IPS-18a (cell line): ENCODE data around the gene SLC2A6.
"Not testable (repeated sequence)": the region's sequence is repeated elsewhere in the genome, so short reads cannot be mapped to it uniquely, and the experiment has no call there.

Source experiments
- H3K27ac ChIP-seq: one replicate; pipeline ENCODE4 v1.5.1; 2013; ENCODE audit warnings: low read length
- H3K27me3 ChIP-seq: one replicate; pipeline ENCODE4 v1.6.1; 2013; ENCODE audit warnings: mild to moderate bottlenecking, low read length; ENCODE audit not compliant: control insufficient read depth, insufficient read depth
- H3K36me3 ChIP-seq: one replicate; pipeline ENCODE4 v1.6.1; 2013; ENCODE audit warnings: low read depth, low read length; ENCODE audit not compliant: control insufficient read depth
- H3K4me1 ChIP-seq: one replicate; pipeline ENCODE4 v1.6.1; 2013; ENCODE audit warnings: low read depth, low read length; ENCODE audit not compliant: control insufficient read depth
- H3K4me3 ChIP-seq: one replicate; pipeline ENCODE4 v1.5.1; 2013; ENCODE audit warnings: low read length
- H3K9ac ChIP-seq: one replicate; pipeline ENCODE4 v1.6.1; 2013; ENCODE audit warnings: mild to moderate bottlenecking, low read length, moderate library complexity
- H3K9me3 ChIP-seq: one replicate; pipeline ENCODE4 v1.6.1; 2013; ENCODE audit warnings: low read depth, low read length; ENCODE audit not compliant: control insufficient read depth

The SLC2A6 gene

GRCh38 chr9:133451865-133452264, 27.0 kb downstream of the SLC2A6 start:
- not testable (repeated sequence) for H3K4me3 ChIP-seq, H3K36me3 ChIP-seq, H3K27me3 ChIP-seq, H3K4me1 ChIP-seq, H3K27ac ChIP-seq, H3K9me3 ChIP-seq, H3K9ac ChIP-seq

GRCh38 chr9:133449760-133450159, 29.1 kb downstream of the SLC2A6 start:
- no peaks in the 10 kb centered on the region for H3K9me3 ChIP-seq
- no peaks in the 10 kb centered on the region for H3K36me3 ChIP-seq
- no peak overlapping the region for H3K9ac ChIP-seq
- no peaks in the 10 kb centered on the region for H3K4me1 ChIP-seq
- no peak overlapping the region for H3K27ac ChIP-seq
- H3K4me3 ChIP-seq, result no peak overlapping the region
- H3K27me3 ChIP-seq, result no peaks in the 10 kb centered on the region

GRCh38 chr9:133448487-133448972, 30.4 kb downstream of the SLC2A6 start:
- H3K9ac ChIP-seq, result no peak overlapping the region
- no peaks in the 10 kb centered on the region for H3K27me3 ChIP-seq
- no peak overlapping the region for H3K4me3 ChIP-seq
- H3K9me3 ChIP-seq, result no peaks in the 10 kb centered on the region
- H3K36me3 ChIP-seq, result no peaks in the 10 kb centered on the region
- no peaks in the 10 kb centered on the region for H3K4me1 ChIP-seq
- no peak overlapping the region for H3K27ac ChIP-seq

GRCh38 chr9:133445293-133445969, 33.5 kb downstream of the SLC2A6 start:
- Histone ChIP-seq H3K27ac (no peak overlapping the region), H3K4me1 (no peaks in the 10 kb centered on the region), H3K9me3 (no peaks in the 10 kb centered on the region), H3K9ac (no peak overlapping the region), H3K27me3 (no peaks in the 10 kb centered on the region), H3K4me3 (no peak overlapping the region), H3K36me3 (no peaks in the 10 kb centered on the region)

GRCh38 chr9:133443982-133444381, 34.9 kb downstream of the SLC2A6 start:
- H3K9me3 ChIP-seq, result no peaks in the 10 kb centered on the region
- no peak overlapping the region for H3K9ac ChIP-seq
- H3K27ac ChIP-seq, result no peak overlapping the region
- no peaks in the 10 kb centered on the region for H3K4me1 ChIP-seq
- H3K36me3 ChIP-seq, result no peaks in the 10 kb centered on the region
- H3K27me3 ChIP-seq, result no peaks in the 10 kb centered on the region
- H3K4me3 ChIP-seq, result no peak overlapping the region

- Histone ChIP-seq H3K36me3 (no peaks in the 10 kb centered on the region), H3K4me3 (no peak overlapping the region), H3K4me1 (no peaks in the 10 kb centered on the region), H3K9ac (no peak overlapping the region), H3K27ac (no peak overlapping the region), H3K9me3 (no peaks in the 10 kb centered on the region), H3K27me3 (no peaks in the 10 kb centered on the region)
These were observed 35.7 kb downstream of the SLC2A6 start for GRCh38 chr9:133443248-133443647.

- H3K9ac ChIP-seq, result no peak overlapping the region
These were observed 37.3 kb downstream of the SLC2A6 start for GRCh38 chr9:133441571-133441970.

GRCh38 chr9:133440874-133441273, 38.0 kb downstream of the SLC2A6 start:
- no peaks in the 10 kb centered on the region for H3K36me3 ChIP-seq
- no peak overlapping the region for H3K27ac ChIP-seq
- no peak overlapping the region for H3K4me3 ChIP-seq
- H3K9ac ChIP-seq, result no peak overlapping the region
- no peaks in the 10 kb centered on the region for H3K9me3 ChIP-seq
- H3K4me1 ChIP-seq, result no peaks in the 10 kb centered on the region
- no peaks in the 10 kb centered on the region for H3K27me3 ChIP-seq

More at GRCh38 chr9:133441571-133441970, 37.3 kb downstream of the SLC2A6 start:
- Histone ChIP-seq H3K27me3 (no peaks in the 10 kb centered on the region), H3K27ac (no peak overlapping the region), H3K4me3 (no peak overlapping the region), H3K36me3 (no peaks in the 10 kb centered on the region), H3K9me3 (no peaks in the 10 kb centered on the region), H3K4me1 (no peaks in the 10 kb centered on the region)

- Histone ChIP-seq H3K27ac (no peak overlapping the region), H3K4me3 (no peak overlapping the region), H3K4me1 (no peaks in the 10 kb centered on the region), H3K36me3 (no peaks in the 10 kb centered on the region), H3K9ac (no peak overlapping the region), H3K27me3 (no peaks in the 10 kb centered on the region), H3K9me3 (no peaks in the 10 kb centered on the region)
These were observed 39.6 kb downstream of the SLC2A6 start for GRCh38 chr9:133439337-133439736.

GRCh38 chr9:133437753-133438531, 41.0 kb downstream of the SLC2A6 start:
- Histone ChIP-seq H3K9me3 (no peaks in the 10 kb centered on the region), H3K9ac (no peak overlapping the region), H3K4me1 (no peaks in the 10 kb centered on the region), H3K27me3 (no peaks in the 10 kb centered on the region), H3K4me3 (no peak overlapping the region), H3K36me3 (no peaks in the 10 kb centered on the region), H3K27ac (no peak overlapping the region)

- Histone ChIP-seq H3K27me3 (no peaks in the 10 kb centered on the region), H3K36me3 (no peaks in the 10 kb centered on the region), H3K9ac (no peak overlapping the region), H3K4me1 (no peaks in the 10 kb centered on the region), H3K4me3 (no peak overlapping the region), H3K27ac (no peak overlapping the region), H3K9me3 (no peaks in the 10 kb centered on the region)
These were observed 42.2 kb downstream of the SLC2A6 start for GRCh38 chr9:133436681-133437080.
